ENCODE results near the gene RAP1GDS1.
"Not testable (repeated sequence)": the region's sequence is repeated elsewhere in the genome, so short reads cannot be mapped to it uniquely, and the experiment has no call there.

RAP1GDS1 gene

DNA sequence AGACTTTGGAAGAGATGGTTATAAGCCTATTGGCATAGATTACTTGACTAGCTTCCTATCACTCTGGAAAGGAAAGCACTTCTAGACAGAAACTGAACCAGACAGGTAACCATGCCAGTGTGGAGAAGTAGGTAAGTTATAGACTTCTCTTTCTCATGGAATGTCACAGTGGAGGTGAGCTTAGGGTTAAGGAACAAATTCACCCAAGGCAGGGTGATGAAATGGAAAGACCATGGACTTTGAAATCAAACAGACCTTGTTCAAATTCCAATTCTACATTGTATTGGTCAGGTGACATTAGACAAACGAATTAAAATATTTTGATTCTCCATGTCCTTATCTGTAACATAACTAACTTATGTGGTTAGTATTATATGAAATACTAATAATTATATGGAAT, 7.7 kb upstream of the RAP1GDS1 start:
- no peaks in the 10 kb centered on the region for H3K9me3 ChIP-seq (ENCODE audit: control insufficient read depth, low read length)
- no peaks in the 10 kb centered on the region for H3K4me1 ChIP-seq (ENCODE audit: control insufficient read depth, insufficient read depth, low read length)
- H3K36me3 ChIP-seq (ENCODE audit: control insufficient read depth, insufficient read depth, low read length, severe bottlenecking) = no peaks in the 10 kb centered on the region
- H3K4me3 ChIP-seq (ENCODE audit: low read length) = no peak overlapping the region
- H3K9ac ChIP-seq (ENCODE audit: low read length) = no peak overlapping the region
- DNase-seq (ENCODE audit: low read depth) = no peak
- H3K27me3 ChIP-seq (replicated peaks; ENCODE audit: control insufficient read depth, insufficient read depth, low read length) = no peaks in the 10 kb centered on the region

DNA sequence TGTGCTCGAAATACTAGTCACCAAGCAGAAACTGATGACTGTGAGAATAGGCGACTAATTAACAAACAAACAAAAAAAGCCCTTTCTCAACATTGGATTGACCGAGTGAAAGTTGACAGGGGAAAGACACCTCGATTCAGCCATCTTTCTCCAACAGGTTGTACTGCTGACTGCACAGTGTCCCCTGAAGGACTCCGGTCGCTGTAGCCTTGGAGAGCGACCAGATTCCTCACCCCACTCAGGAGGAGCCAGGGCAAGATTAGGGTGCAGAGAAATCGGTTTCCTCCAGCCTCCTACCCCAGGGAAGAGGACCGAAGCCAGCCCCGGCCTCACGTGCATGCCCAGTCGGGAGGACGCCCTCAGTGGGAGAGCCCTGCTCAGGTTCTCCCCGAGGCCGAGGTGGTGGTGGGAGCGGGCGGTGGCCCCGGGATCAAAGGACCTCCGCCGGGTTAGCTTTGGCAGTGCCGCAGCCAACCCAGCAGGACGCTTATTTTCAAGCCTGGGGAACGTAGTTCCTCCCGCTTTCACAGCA, 1.1 kb upstream of the RAP1GDS1 start:
- Histone ChIP-seq H3K27me3 (replicated peaks; ENCODE audit: control insufficient read depth, insufficient read depth, low read length) (no peaks in the 10 kb centered on the region), H3K4me1 (ENCODE audit: control insufficient read depth, insufficient read depth, low read length) (peaks cover 19% of the 10 kb centered on the region), H3K9me3 (ENCODE audit: control insufficient read depth, low read length) (no peaks in the 10 kb centered on the region), H3K4me3 (ENCODE audit: low read length) (peak overlapping the region; percentile 82), H3K36me3 (ENCODE audit: control insufficient read depth, insufficient read depth, low read length, severe bottlenecking) (no peaks in the 10 kb centered on the region), H3K9ac (ENCODE audit: low read length) (peak overlapping the region; percentile 89)
- DNase-seq (ENCODE audit: low read depth) = peak; percentile 59

DNA sequence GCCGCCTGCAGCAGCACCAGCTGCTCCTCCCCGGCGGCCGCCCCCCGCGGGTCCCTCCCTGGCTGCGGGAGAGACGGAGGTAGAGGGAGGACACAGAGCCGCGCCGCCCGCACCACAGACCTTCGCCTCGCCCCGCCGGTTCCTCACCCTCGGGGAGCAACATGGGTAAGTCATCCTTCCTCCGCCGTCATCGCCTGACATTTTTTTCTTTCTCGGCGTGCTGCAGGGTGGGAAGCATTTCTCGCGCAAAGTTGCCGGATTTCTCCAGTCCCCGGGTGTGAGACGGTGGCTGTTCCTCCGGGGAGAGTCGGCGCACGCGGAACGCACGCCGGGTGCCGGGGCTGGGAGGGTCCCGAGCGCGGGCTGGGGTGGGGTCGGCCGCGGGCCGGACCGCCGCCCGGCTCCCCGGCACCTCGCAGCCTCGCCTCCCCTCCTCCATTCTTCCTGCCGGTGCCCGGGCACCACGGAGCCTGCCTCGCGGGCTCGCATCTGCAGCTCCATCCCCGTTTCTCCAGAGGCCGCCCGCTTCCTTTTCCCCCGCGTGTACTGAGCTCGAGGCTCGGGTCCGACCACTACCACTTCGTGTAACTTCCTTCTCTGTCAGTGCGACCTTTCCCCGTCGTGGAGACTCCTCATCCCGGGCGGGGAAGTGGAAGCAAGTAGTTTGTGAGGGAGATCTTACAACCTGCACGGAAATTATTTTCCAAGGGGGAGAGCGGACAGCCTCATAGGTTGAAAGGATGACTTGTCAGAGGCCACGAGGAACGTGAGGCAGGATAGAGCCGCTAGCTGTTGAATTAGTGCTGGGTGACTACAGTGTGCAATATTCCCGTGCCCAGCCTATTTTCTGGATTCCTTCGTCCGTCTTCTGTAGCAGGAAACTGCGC, 464 bp downstream of the RAP1GDS1 start:
- H3K4me3 ChIP-seq (ENCODE audit: low read length) = peak overlapping the region; percentile 98
- no peaks in the 10 kb centered on the region for H3K9me3 ChIP-seq (ENCODE audit: control insufficient read depth, low read length)
- no peaks in the 10 kb centered on the region for H3K36me3 ChIP-seq (ENCODE audit: control insufficient read depth, insufficient read depth, low read length, severe bottlenecking)
- H3K27me3 ChIP-seq (replicated peaks; ENCODE audit: control insufficient read depth, insufficient read depth, low read length) = no peaks in the 10 kb centered on the region
- DNase-seq (ENCODE audit: low read depth) = peak; percentile 81
- H3K4me1 ChIP-seq (ENCODE audit: control insufficient read depth, insufficient read depth, low read length) = peaks cover 19% of the 10 kb centered on the region
- peak overlapping the region; percentile 92 for H3K9ac ChIP-seq (ENCODE audit: low read length)

GRCh38 chr4:98262431-98262830, 1.2 kb downstream of the RAP1GDS1 start:
- peak; percentile 43 for DNase-seq (ENCODE audit: low read depth)
- Histone ChIP-seq H3K36me3 (ENCODE audit: control insufficient read depth, insufficient read depth, low read length, severe bottlenecking) (no peaks in the 10 kb centered on the region), H3K27me3 (replicated peaks; ENCODE audit: control insufficient read depth, insufficient read depth, low read length) (no peaks in the 10 kb centered on the region), H3K4me3 (ENCODE audit: low read length) (peak overlapping the region; percentile 98), H3K9me3 (ENCODE audit: control insufficient read depth, low read length) (no peaks in the 10 kb centered on the region), H3K4me1 (ENCODE audit: control insufficient read depth, insufficient read depth, low read length) (peaks cover 19% of the 10 kb centered on the region), H3K9ac (ENCODE audit: low read length) (peak overlapping the region; percentile 92)

DNA sequence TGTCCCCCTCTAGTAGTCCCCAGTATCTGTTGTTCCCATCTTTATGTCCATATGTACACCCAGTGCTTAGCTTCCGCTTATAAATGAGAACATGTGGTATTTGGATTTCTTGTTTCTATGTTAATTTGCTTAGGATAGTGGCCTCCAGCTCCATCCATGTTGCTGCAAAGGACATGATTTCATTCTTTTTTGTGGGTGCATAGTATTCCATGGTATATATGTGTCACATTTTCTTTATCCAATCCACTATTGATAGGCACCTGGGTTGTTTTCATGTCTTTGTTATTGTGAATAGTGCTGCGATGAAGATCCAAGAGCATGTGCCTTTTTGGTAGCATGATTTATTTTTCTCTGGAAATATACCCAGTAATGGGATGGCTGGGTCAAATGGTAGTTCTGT, 6.3 kb downstream of the RAP1GDS1 start:
- DNase-seq (ENCODE audit: low read depth) = no peak
- Histone ChIP-seq H3K4me3 (ENCODE audit: low read length) (no peak overlapping the region), H3K9me3 (ENCODE audit: control insufficient read depth, low read length) (no peaks in the 10 kb centered on the region), H3K27me3 (replicated peaks; ENCODE audit: control insufficient read depth, insufficient read depth, low read length) (no peaks in the 10 kb centered on the region), H3K9ac (ENCODE audit: low read length) (no peak overlapping the region), H3K36me3 (ENCODE audit: control insufficient read depth, insufficient read depth, low read length, severe bottlenecking) (peaks cover 2% of the 10 kb centered on the region), H3K4me1 (ENCODE audit: control insufficient read depth, insufficient read depth, low read length) (peaks cover 10% of the 10 kb centered on the region)

- H3K9me3 ChIP-seq (ENCODE audit: control insufficient read depth, low read length) = peaks cover 5% of the 10 kb centered on the region
Measured at GRCh38 chr4:98275145-98275544, 14.0 kb downstream of the RAP1GDS1 start.

GRCh38 chr4:98283219-98284189, 22.3 kb downstream of the RAP1GDS1 start:
- H3K9me3 ChIP-seq (ENCODE audit: control insufficient read depth, low read length) = no peaks in the 10 kb centered on the region
- H3K4me1 ChIP-seq (ENCODE audit: control insufficient read depth, insufficient read depth, low read length) = peaks cover 11% of the 10 kb centered on the region
- no peak for DNase-seq (ENCODE audit: low read depth)
- no peaks in the 10 kb centered on the region for H3K36me3 ChIP-seq (ENCODE audit: control insufficient read depth, insufficient read depth, low read length, severe bottlenecking)
- H3K27me3 ChIP-seq (replicated peaks; ENCODE audit: control insufficient read depth, insufficient read depth, low read length) = no peaks in the 10 kb centered on the region
- H3K4me3 ChIP-seq (ENCODE audit: low read length) = no peak overlapping the region
- H3K9ac ChIP-seq (ENCODE audit: low read length) = no peak overlapping the region

More at GRCh38 chr4:98275145-98275544, 14.0 kb downstream of the RAP1GDS1 start:
- H3K36me3 ChIP-seq (ENCODE audit: control insufficient read depth, insufficient read depth, low read length, severe bottlenecking) = peaks cover 3% of the 10 kb centered on the region
- no peaks in the 10 kb centered on the region for H3K4me1 ChIP-seq (ENCODE audit: control insufficient read depth, insufficient read depth, low read length)
- DNase-seq (ENCODE audit: low read depth) = no peak
- H3K27me3 ChIP-seq (replicated peaks; ENCODE audit: control insufficient read depth, insufficient read depth, low read length) = no peaks in the 10 kb centered on the region
- H3K9ac ChIP-seq (ENCODE audit: low read length) = no peak overlapping the region
- no peak overlapping the region for H3K4me3 ChIP-seq (ENCODE audit: low read length)

GRCh38 chr4:98284640-98285046, 23.5 kb downstream of the RAP1GDS1 start:
- H3K4me3 ChIP-seq (ENCODE audit: low read length) = no peak overlapping the region
- no peaks in the 10 kb centered on the region for H3K27me3 ChIP-seq (replicated peaks; ENCODE audit: control insufficient read depth, insufficient read depth, low read length)
- H3K9ac ChIP-seq (ENCODE audit: low read length) = no peak overlapping the region
- H3K36me3 ChIP-seq (ENCODE audit: control insufficient read depth, insufficient read depth, low read length, severe bottlenecking) = no peaks in the 10 kb centered on the region
- no peak for DNase-seq (ENCODE audit: low read depth)
- no peaks in the 10 kb centered on the region for H3K9me3 ChIP-seq (ENCODE audit: control insufficient read depth, low read length)
- peaks cover 16% of the 10 kb centered on the region for H3K4me1 ChIP-seq (ENCODE audit: control insufficient read depth, insufficient read depth, low read length)

DNA sequence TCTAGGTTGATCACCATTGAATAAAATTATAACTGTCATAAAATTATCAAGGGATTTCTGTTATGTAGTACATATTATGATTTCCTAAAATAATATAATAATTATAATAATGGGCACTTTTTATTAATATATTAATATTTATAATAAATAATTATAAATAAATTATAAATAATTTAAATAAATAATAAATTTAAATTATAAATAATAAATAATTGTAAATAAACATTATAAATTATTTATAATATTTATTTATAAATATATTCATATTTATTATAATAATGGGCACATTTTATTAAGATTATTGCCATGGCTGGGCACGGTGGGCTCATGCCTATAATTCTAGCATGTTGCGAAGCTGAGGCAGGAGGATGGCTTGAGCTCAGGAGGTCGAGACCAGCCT, 24.5 kb downstream of the RAP1GDS1 start:
- Histone ChIP-seq H3K9me3 (ENCODE audit: control insufficient read depth, low read length) (no peaks in the 10 kb centered on the region), H3K36me3 (ENCODE audit: control insufficient read depth, insufficient read depth, low read length, severe bottlenecking) (no peaks in the 10 kb centered on the region), H3K9ac (ENCODE audit: low read length) (no peak overlapping the region), H3K4me1 (ENCODE audit: control insufficient read depth, insufficient read depth, low read length) (peaks cover 22% of the 10 kb centered on the region), H3K4me3 (ENCODE audit: low read length) (no peak overlapping the region), H3K27me3 (replicated peaks; ENCODE audit: control insufficient read depth, insufficient read depth, low read length) (no peaks in the 10 kb centered on the region)
- no peak for DNase-seq (ENCODE audit: low read depth)

GRCh38 chr4:98287328-98287727, 26.1 kb downstream of the RAP1GDS1 start:
- Histone ChIP-seq H3K4me3 (ENCODE audit: low read length) (no peak overlapping the region), H3K4me1 (ENCODE audit: control insufficient read depth, insufficient read depth, low read length) (peaks cover 24% of the 10 kb centered on the region), H3K9me3 (ENCODE audit: control insufficient read depth, low read length) (no peaks in the 10 kb centered on the region), H3K36me3 (ENCODE audit: control insufficient read depth, insufficient read depth, low read length, severe bottlenecking) (no peaks in the 10 kb centered on the region), H3K27me3 (replicated peaks; ENCODE audit: control insufficient read depth, insufficient read depth, low read length) (no peaks in the 10 kb centered on the region), H3K9ac (ENCODE audit: low read length) (no peak overlapping the region)
- DNase-seq (ENCODE audit: low read depth) = no peak

- H3K4me3 ChIP-seq (ENCODE audit: low read length); H3K9ac ChIP-seq (ENCODE audit: low read length); H3K36me3 ChIP-seq (ENCODE audit: control insufficient read depth, insufficient read depth, low read length, severe bottlenecking); H3K27me3 ChIP-seq (replicated peaks; ENCODE audit: control insufficient read depth, insufficient read depth, low read length); DNase-seq (ENCODE audit: low read depth); H3K9me3 ChIP-seq (ENCODE audit: control insufficient read depth, low read length): not testable (repeated sequence)
- H3K4me1 ChIP-seq (ENCODE audit: control insufficient read depth, insufficient read depth, low read length) = peaks cover 18% of the 10 kb centered on the region
Measured at GRCh38 chr4:98288671-98289070, 27.5 kb downstream of the RAP1GDS1 start.

Data from adipocyte (in vitro differentiated cells).